GM10248 (cell line): ENCODE data around the gene OR2C1.

Source experiments
- CTCF ChIA-PET: fragments of 300-600 bp; sonication (Branson Sonifier 250); formaldehyde crosslinking; extraction: SDS; loops from one replicate; lab custom pipeline; 2021; ENCODE audit warnings: antibody characterized with exemption; lab: Yijun Ruan, JAX
- POLR2A ChIA-PET: fragments of 350-650 bp; sonication (Branson Sonifier 250); formaldehyde crosslinking; extraction: SDS; loops from one replicate; lab custom pipeline; 2020; ENCODE audit warnings: antibody characterized with exemption; lab: Yijun Ruan, JAX
- DNase-seq: peaks from one replicate; pipeline ENCODE4 v3.0.0; 2012; ENCODE audit errors: extremely low spot score
- TF ChIP-seq, protein P1 (sequence below): IDR thresholded peaks from 2 replicates; pipeline ENCODE4 v1.5.1; 2012; ENCODE audit warnings: mild to moderate bottlenecking, low read depth; ENCODE audit errors: extremely low read depth, missing control alignments, control extremely low read depth

OR2C1 gene

DNA sequence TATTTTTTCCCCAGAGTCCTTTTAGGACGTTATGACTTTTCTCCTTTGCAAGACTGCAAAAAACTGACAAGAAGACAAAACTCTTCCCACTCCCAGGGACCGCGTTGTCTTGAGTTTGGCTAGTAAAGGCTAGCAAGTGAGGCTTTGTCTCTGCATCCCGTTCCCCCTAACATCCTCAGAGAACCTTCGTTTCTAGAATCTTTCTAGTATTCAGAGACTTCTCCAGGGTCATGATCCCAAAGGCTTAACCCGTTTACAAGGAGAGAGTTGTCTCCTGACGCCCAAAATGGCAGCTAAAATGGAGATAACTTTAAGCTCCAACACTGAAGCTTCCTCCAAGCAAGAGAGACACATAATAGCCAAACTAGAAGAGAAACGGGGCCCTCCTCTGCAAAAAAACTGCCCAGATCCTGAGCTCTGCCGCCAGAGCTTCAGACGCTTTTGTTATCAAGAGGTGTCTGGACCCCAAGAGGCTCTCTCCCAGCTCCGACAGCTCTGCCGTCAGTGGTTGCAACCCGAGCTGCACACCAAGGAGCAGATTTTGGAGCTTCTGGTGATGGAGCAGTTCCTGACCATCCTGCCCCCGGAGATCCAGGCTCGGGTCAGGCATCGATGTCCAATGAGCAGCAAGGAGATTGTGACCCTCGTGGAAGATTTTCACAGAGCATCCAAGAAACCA is 46.2 kb downstream of the OR2C1 start:
- TF ChIP-seq, protein P1, sequence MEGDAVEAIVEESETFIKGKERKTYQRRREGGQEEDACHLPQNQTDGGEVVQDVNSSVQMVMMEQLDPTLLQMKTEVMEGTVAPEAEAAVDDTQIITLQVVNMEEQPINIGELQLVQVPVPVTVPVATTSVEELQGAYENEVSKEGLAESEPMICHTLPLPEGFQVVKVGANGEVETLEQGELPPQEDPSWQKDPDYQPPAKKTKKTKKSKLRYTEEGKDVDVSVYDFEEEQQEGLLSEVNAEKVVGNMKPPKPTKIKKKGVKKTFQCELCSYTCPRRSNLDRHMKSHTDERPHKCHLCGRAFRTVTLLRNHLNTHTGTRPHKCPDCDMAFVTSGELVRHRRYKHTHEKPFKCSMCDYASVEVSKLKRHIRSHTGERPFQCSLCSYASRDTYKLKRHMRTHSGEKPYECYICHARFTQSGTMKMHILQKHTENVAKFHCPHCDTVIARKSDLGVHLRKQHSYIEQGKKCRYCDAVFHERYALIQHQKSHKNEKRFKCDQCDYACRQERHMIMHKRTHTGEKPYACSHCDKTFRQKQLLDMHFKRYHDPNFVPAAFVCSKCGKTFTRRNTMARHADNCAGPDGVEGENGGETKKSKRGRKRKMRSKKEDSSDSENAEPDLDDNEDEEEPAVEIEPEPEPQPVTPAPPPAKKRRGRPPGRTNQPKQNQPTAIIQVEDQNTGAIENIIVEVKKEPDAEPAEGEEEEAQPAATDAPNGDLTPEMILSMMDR: no peak
- CTCF ChIA-PET: interaction anchor here (1.4 to 1.6 kb wide), 4 partner anchors 9 to 118 kb away, joined by 3 to 5 read pairs (median 4); partner anchors contain the start of genes NAA60, ZNF263 and ZNF597
- peak; percentile 20 for DNase-seq
- POLR2A ChIA-PET: interaction anchor here (0.7 to 1.5 kb wide), 3 partner anchors 42 to 118 kb away, joined by 3 to 11 read pairs (median 3); partner anchors contain the start of genes NAA60 and ZNF597
